SU-DHL-6 (cell line): ENCODE data around the gene NTM.

Experiments used
- H2AFZ ChIP-seq: fragments of 200-600 bp; sonication (generic); 2 replicates; pipeline ENCODE4 v1.6.1; 2014; ENCODE audit warnings: low read depth, mild to moderate bottlenecking, moderate library complexity, mixed read lengths, antibody characterized with exemption, low read length; ENCODE audit not compliant: severe bottlenecking
- H3F3A ChIP-seq: fragments of 200-600 bp; shearing (Covaris generic); 2 replicates; pipeline ENCODE4 v1.6.0; 2016; ENCODE audit warnings: antibody characterized with exemption, mild to moderate bottlenecking; ENCODE audit not compliant: insufficient read depth
- H3K27ac ChIP-seq: fragments of 200-600 bp; sonication (generic); 2 replicates; pipeline ENCODE4 v1.5.1; 2016; ENCODE audit warnings: low read depth, mild to moderate bottlenecking, low read length, moderate library complexity, mixed read lengths
- H3K27me3 ChIP-seq: fragments of 200-600 bp; sonication (generic), shearing (Covaris generic); 2 replicates; pipeline ENCODE4 v1.6.0; 2014; ENCODE audit warnings: mild to moderate bottlenecking, low read length
- H3K36me3 ChIP-seq: fragments of 200-600 bp; sonication (generic); 2 replicates; pipeline ENCODE4 v1.6.1; 2014; ENCODE audit warnings: mild to moderate bottlenecking, low read length, mixed read lengths
- H3K4me2 ChIP-seq: fragments of 300-600, 200-600 bp; shearing (Covaris generic), sonication (generic); 2 replicates; pipeline ENCODE4 v1.6.0; 2014; ENCODE audit warnings: low read length, low read depth, mild to moderate bottlenecking; ENCODE audit not compliant: poor library complexity, severe bottlenecking
- H3K4me3 ChIP-seq: fragments of 200-600 bp; sonication (generic); 2 replicates; pipeline ENCODE4 v1.5.1; 2014; ENCODE audit warnings: antibody characterized with exemption, low read length, mild to moderate bottlenecking, mixed read lengths; ENCODE audit not compliant: insufficient read depth, poor library complexity, severe bottlenecking
- H3K79me2 ChIP-seq: fragments of 200-600 bp; sonication (generic); 2 replicates; pipeline ENCODE4 v1.6.1; 2014; ENCODE audit warnings: mild to moderate bottlenecking, low read length, moderate library complexity; ENCODE audit not compliant: insufficient read depth
- H3K9ac ChIP-seq: fragments of 200-600 bp; sonication (generic); 2 replicates; pipeline ENCODE4 v1.7.0; 2014; ENCODE audit warnings: mild to moderate bottlenecking, low read length
- H3K9me2 ChIP-seq: fragments of 200-600 bp; sonication (generic); replicated peaks from 2 replicates; pipeline ENCODE4 v1.6.1; 2014; ENCODE audit warnings: low read length; ENCODE audit not compliant: insufficient read depth
- H3K9me3 ChIP-seq: fragments of 200-600 bp; sonication (generic); 2 replicates; pipeline ENCODE4 v1.6.1; 2014; ENCODE audit warnings: low read length, mixed read lengths; ENCODE audit not compliant: insufficient read depth
- H4K20me1 ChIP-seq: fragments of 200-600 bp; sonication (generic); 2 replicates; pipeline ENCODE4 v1.6.1; 2014; ENCODE audit warnings: low read depth, mild to moderate bottlenecking, antibody characterized with exemption, low read length, moderate library complexity, mixed read lengths
- EZH2phosphoT487 ChIP-seq: fragments of 200-600 bp; sonication (generic), shearing (Covaris generic); conservative IDR thresholded peaks from 2 replicates; pipeline ENCODE4 v1.6.1; 2018; ENCODE audit warnings: mild to moderate bottlenecking, antibody characterized with exemption, low read length, moderate library complexity, mixed read lengths
- TF ChIP-seq, protein P1 (sequence below): fragments of 200-600 bp; sonication (generic); IDR thresholded peaks from one replicate; pipeline ENCODE4 v1.5.1; 2017; ENCODE audit warnings: antibody characterized with exemption, mild to moderate bottlenecking, low read length, moderate library complexity; ENCODE audit not compliant: insufficient read depth, poor library complexity, severe bottlenecking

Gene NTM

DNA sequence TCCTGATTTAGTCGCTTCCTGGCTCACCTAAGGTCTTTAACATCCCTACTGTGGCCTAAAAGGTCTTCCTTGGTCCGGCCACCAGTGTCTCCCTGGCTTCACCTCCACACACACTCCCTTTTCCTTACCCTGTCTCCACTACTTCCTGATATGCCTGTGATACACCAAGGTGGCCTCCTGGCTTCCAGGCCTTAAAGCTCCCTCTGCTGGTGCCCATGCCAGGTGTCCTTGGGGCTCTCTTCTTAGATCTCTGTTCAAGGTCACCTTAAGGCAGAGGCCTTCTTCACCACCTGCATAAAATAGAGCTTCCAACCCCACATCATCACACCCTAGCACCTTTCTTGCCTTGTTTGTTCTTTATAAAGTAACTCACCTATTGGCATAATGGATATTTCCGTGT lies 787.7 kb downstream of the NTM start:
- Histone ChIP-seq H4K20me1 (no peaks in the 10 kb centered on the region), H3K9me2 (no peaks in the 10 kb centered on the region)

DNA sequence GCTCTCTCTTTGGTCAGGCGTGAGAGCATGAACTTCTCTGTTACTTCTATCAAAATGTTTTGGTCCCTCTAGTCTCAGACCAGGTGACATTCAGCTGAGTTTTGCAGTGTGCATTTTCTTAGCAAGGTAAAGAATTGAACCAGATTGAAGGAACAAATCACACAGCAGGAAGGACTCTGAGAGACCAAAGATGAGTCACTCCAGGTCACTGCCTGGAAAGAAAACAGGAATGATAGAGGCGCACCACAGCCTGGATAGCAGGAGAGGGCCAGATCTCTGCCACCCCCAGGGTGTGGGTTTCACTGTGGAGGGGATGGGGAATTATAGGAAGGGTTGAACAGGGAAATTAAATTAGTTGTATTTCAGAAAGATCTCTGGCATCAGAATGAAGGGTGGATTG lies 788.3 kb downstream of the NTM start:
- Histone ChIP-seq H3F3A (no peaks in the 10 kb centered on the region), H3K9me2 (no peaks in the 10 kb centered on the region), H2AFZ (no peak overlapping the region), H3K79me2 (no peaks in the 10 kb centered on the region), H3K36me3 (no peaks in the 10 kb centered on the region), H3K27ac (no peak overlapping the region), H3K27me3 (no peaks in the 10 kb centered on the region), H3K4me2 (no peak overlapping the region), H3K4me3 (no peak overlapping the region), H4K20me1 (no peaks in the 10 kb centered on the region), H3K9me3 (no peaks in the 10 kb centered on the region), H3K9ac (no peak overlapping the region)
- TF ChIP-seq, protein P1, sequence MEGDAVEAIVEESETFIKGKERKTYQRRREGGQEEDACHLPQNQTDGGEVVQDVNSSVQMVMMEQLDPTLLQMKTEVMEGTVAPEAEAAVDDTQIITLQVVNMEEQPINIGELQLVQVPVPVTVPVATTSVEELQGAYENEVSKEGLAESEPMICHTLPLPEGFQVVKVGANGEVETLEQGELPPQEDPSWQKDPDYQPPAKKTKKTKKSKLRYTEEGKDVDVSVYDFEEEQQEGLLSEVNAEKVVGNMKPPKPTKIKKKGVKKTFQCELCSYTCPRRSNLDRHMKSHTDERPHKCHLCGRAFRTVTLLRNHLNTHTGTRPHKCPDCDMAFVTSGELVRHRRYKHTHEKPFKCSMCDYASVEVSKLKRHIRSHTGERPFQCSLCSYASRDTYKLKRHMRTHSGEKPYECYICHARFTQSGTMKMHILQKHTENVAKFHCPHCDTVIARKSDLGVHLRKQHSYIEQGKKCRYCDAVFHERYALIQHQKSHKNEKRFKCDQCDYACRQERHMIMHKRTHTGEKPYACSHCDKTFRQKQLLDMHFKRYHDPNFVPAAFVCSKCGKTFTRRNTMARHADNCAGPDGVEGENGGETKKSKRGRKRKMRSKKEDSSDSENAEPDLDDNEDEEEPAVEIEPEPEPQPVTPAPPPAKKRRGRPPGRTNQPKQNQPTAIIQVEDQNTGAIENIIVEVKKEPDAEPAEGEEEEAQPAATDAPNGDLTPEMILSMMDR, result no peak
- no peak for TF ChIP-seq EZH2phosphoT487

More for the DNA sequence above, 787.7 kb downstream of the NTM start:
- Histone ChIP-seq H3F3A (no peaks in the 10 kb centered on the region), H3K9me3 (no peaks in the 10 kb centered on the region), H2AFZ (no peak overlapping the region), H3K27ac (no peak overlapping the region), H3K36me3 (no peaks in the 10 kb centered on the region), H3K9ac (no peak overlapping the region), H3K27me3 (no peaks in the 10 kb centered on the region), H3K4me2 (no peak overlapping the region), H3K79me2 (no peaks in the 10 kb centered on the region), H3K4me3 (no peak overlapping the region)
- TF ChIP-seq EZH2phosphoT487, result no peak
- TF ChIP-seq, protein P1, result no peak

DNA sequence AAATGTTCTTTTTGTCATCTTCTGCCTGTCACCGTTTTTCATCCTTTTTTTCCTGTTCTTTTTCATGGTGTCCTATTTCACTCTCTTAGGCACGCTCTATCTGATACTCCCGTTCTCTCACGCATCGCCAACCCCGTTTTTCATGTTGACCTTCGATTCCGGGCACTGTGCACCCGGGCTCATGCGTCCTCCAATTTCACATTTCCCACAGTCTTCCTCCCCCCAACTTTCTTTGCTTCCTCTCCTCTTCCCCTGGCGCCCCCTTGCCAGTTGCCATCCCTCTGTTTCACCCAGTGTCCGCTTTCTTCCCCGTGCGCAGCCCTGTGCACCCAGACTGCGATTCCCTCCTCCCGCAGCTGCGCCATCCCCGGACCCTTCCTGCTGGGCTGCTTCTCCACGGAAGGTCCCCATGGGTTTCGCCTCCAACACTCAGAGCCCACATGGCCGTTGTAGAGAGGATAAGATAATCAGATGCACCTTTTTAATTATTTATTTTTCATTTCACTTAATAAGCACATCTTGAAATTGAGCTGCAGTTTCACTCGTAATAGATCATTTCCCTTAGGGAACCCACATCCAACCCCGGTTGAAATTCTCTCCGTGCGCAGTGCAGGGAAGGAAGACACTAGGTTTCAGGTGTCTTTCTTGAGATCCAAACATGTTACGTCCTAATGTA lies 791.1 kb downstream of the NTM start:
- Histone ChIP-seq H3F3A (no peaks in the 10 kb centered on the region), H3K36me3 (no peaks in the 10 kb centered on the region), H4K20me1 (no peaks in the 10 kb centered on the region), H3K27ac (no peak overlapping the region), H3K27me3 (no peaks in the 10 kb centered on the region), H3K79me2 (no peaks in the 10 kb centered on the region), H2AFZ (no peak overlapping the region), H3K4me2 (no peak overlapping the region), H3K9ac (no peak overlapping the region), H3K9me2 (no peaks in the 10 kb centered on the region), H3K9me3 (no peaks in the 10 kb centered on the region), H3K4me3 (no peak overlapping the region)
- no peak for TF ChIP-seq EZH2phosphoT487
- TF ChIP-seq, protein P1, result no peak
